ENCODE results near the gene SLC2A9.

SLC2A9 gene

GRCh38 chr4:9942921-9943600 is 78.2 kb downstream of the SLC2A9 start:
- Histone ChIP-seq H3K23ac (ENCODE audit: low read length) (no peak overlapping the region), H3K18ac (ENCODE audit: low read length) (no peak overlapping the region), H2BK5ac (ENCODE audit: low read depth, low read length, poor library complexity) (no peak overlapping the region), H2BK12ac (ENCODE audit: low read length) (no peak overlapping the region), H3K27me3 (ENCODE audit: insufficient read depth, low read length) (no peaks in the 10 kb centered on the region), H3K79me2 (ENCODE audit: control insufficient read depth, insufficient read depth, low read length, poor library complexity) (no peaks in the 10 kb centered on the region), H3K14ac (ENCODE audit: low read length) (no peak overlapping the region), H3K9me3 (ENCODE audit: insufficient read depth, low read depth, low read length) (peaks cover 3% of the 10 kb centered on the region), H3K9ac (ENCODE audit: low read length) (no peak overlapping the region), H3K79me1 (ENCODE audit: low read length) (no peaks in the 10 kb centered on the region), H2AFZ (ENCODE audit: insufficient read depth, low read length, poor library complexity) (no peak overlapping the region), H4K12ac (ENCODE audit: low read depth, low read length) (no peak overlapping the region), H2BK120ac (ENCODE audit: insufficient read depth, low read length, poor library complexity) (no peak overlapping the region), H3K4me2 (ENCODE audit: low read length) (no peak overlapping the region), H4K91ac (ENCODE audit: low read depth, low read length) (no peak overlapping the region), H3K36me3 (ENCODE audit: control insufficient read depth in 1 of 2, insufficient read depth in 2 of 2, low read length in 2 of 2) (no peaks in the 10 kb centered on the region), H2AK5ac (ENCODE audit: low read length) (no peak overlapping the region), H3K4me1 (ENCODE audit: control insufficient read depth in 1 of 2, insufficient read depth in 2 of 2, low read length in 2 of 2) (no peaks in the 10 kb centered on the region), H3K4me3 (ENCODE audit: low read depth, low read length) (no peak overlapping the region), H4K8ac (ENCODE audit: low read depth, low read length) (no peak overlapping the region), H3K27ac (ENCODE audit: low read depth, low read length) (no peak overlapping the region), H3K4ac (ENCODE audit: low read depth, low read length) (no peak overlapping the region)
- no peak for DNase-seq
- WGBS (ENCODE audit: extremely low coverage, insufficient coverage, insufficient read length) = no CpG with 5 or more reads among the region's 10 CpGs

GRCh38 chr4:9942139-9942538 is 79.2 kb downstream of the SLC2A9 start:
- no peak overlapping the region for H4K12ac ChIP-seq (ENCODE audit: low read depth, low read length)
- no peaks in the 10 kb centered on the region for H3K27me3 ChIP-seq (ENCODE audit: insufficient read depth, low read length)
- no peak overlapping the region for H3K4me2 ChIP-seq (ENCODE audit: low read length)
- no peaks in the 10 kb centered on the region for H3K79me1 ChIP-seq (ENCODE audit: low read length)
- no peak overlapping the region for H2BK120ac ChIP-seq (ENCODE audit: insufficient read depth, low read length, poor library complexity)
- no peak overlapping the region for H3K4ac ChIP-seq (ENCODE audit: low read depth, low read length)
- H4K91ac ChIP-seq (ENCODE audit: low read depth, low read length) = no peak overlapping the region
- H3K23ac ChIP-seq (ENCODE audit: low read length) = no peak overlapping the region
- H2AFZ ChIP-seq (ENCODE audit: insufficient read depth, low read length, poor library complexity) = no peak overlapping the region
- H2BK12ac ChIP-seq (ENCODE audit: low read length) = no peak overlapping the region
- no peak overlapping the region for H3K9ac ChIP-seq (ENCODE audit: low read length)
- H3K4me3 ChIP-seq (ENCODE audit: low read depth, low read length) = no peak overlapping the region
- H3K18ac ChIP-seq (ENCODE audit: low read length) = no peak overlapping the region
- no peak overlapping the region for H4K8ac ChIP-seq (ENCODE audit: low read depth, low read length)
- no peaks in the 10 kb centered on the region for H3K36me3 ChIP-seq (ENCODE audit: control insufficient read depth in 1 of 2, insufficient read depth in 2 of 2, low read length in 2 of 2)
- no peaks in the 10 kb centered on the region for H3K79me2 ChIP-seq (ENCODE audit: control insufficient read depth, insufficient read depth, low read length, poor library complexity)
- no peaks in the 10 kb centered on the region for H3K4me1 ChIP-seq (ENCODE audit: control insufficient read depth in 1 of 2, insufficient read depth in 2 of 2, low read length in 2 of 2)
- H3K14ac ChIP-seq (ENCODE audit: low read length) = no peak overlapping the region
- H3K27ac ChIP-seq (ENCODE audit: low read depth, low read length) = no peak overlapping the region
- WGBS (ENCODE audit: extremely low coverage, insufficient coverage, insufficient read length) = no CpG with 5 or more reads among the region's 5 CpGs
- peaks cover 3% of the 10 kb centered on the region for H3K9me3 ChIP-seq (ENCODE audit: insufficient read depth, low read depth, low read length)
- no peak for DNase-seq
- no peak overlapping the region for H2AK5ac ChIP-seq (ENCODE audit: low read length)
- H2BK5ac ChIP-seq (ENCODE audit: low read depth, low read length, poor library complexity) = no peak overlapping the region

- Histone ChIP-seq H3K9ac (ENCODE audit: low read length) (no peak overlapping the region), H4K91ac (ENCODE audit: low read depth, low read length) (no peak overlapping the region), H3K14ac (ENCODE audit: low read length) (no peak overlapping the region), H3K18ac (ENCODE audit: low read length) (no peak overlapping the region), H2BK120ac (ENCODE audit: insufficient read depth, low read length, poor library complexity) (no peak overlapping the region), H2AFZ (ENCODE audit: insufficient read depth, low read length, poor library complexity) (no peak overlapping the region), H3K4me2 (ENCODE audit: low read length) (no peak overlapping the region), H4K12ac (ENCODE audit: low read depth, low read length) (no peak overlapping the region), H2AK5ac (ENCODE audit: low read length) (no peak overlapping the region), H3K4me1 (ENCODE audit: control insufficient read depth in 1 of 2, insufficient read depth in 2 of 2, low read length in 2 of 2) (no peaks in the 10 kb centered on the region), H3K27ac (ENCODE audit: low read depth, low read length) (no peak overlapping the region), H2BK12ac (ENCODE audit: low read length) (no peak overlapping the region), H3K27me3 (ENCODE audit: insufficient read depth, low read length) (no peaks in the 10 kb centered on the region), H3K79me2 (ENCODE audit: control insufficient read depth, insufficient read depth, low read length, poor library complexity) (no peaks in the 10 kb centered on the region), H3K79me1 (ENCODE audit: low read length) (no peaks in the 10 kb centered on the region), H2BK5ac (ENCODE audit: low read depth, low read length, poor library complexity) (no peak overlapping the region), H3K23ac (ENCODE audit: low read length) (no peak overlapping the region), H3K36me3 (ENCODE audit: control insufficient read depth in 1 of 2, insufficient read depth in 2 of 2, low read length in 2 of 2) (no peaks in the 10 kb centered on the region), H3K4ac (ENCODE audit: low read depth, low read length) (no peak overlapping the region), H4K8ac (ENCODE audit: low read depth, low read length) (no peak overlapping the region), H3K9me3 (ENCODE audit: insufficient read depth, low read depth, low read length) (no peaks in the 10 kb centered on the region), H3K4me3 (ENCODE audit: low read depth, low read length) (no peak overlapping the region)
- no CpG with 5 or more reads among the region's 5 CpGs for WGBS (ENCODE audit: extremely low coverage, insufficient coverage, insufficient read length)
- DNase-seq = no peak
These were observed 81.3 kb downstream of the SLC2A9 start for GRCh38 chr4:9940041-9940440.

- no peak overlapping the region for H3K4me2 ChIP-seq (ENCODE audit: low read length)
- no peak for DNase-seq
- no peak overlapping the region for H3K4ac ChIP-seq (ENCODE audit: low read depth, low read length)
- H3K18ac ChIP-seq (ENCODE audit: low read length) = no peak overlapping the region
- no CpG with 5 or more reads among the region's 5 CpGs for WGBS (ENCODE audit: extremely low coverage, insufficient coverage, insufficient read length)
- no peaks in the 10 kb centered on the region for H3K9me3 ChIP-seq (ENCODE audit: insufficient read depth, low read depth, low read length)
- no peaks in the 10 kb centered on the region for H3K79me2 ChIP-seq (ENCODE audit: control insufficient read depth, insufficient read depth, low read length, poor library complexity)
- H3K14ac ChIP-seq (ENCODE audit: low read length) = no peak overlapping the region
- no peak overlapping the region for H2AFZ ChIP-seq (ENCODE audit: insufficient read depth, low read length, poor library complexity)
- H2BK120ac ChIP-seq (ENCODE audit: insufficient read depth, low read length, poor library complexity) = no peak overlapping the region
- no peak overlapping the region for H3K4me3 ChIP-seq (ENCODE audit: low read depth, low read length)
- no peak overlapping the region for H2BK5ac ChIP-seq (ENCODE audit: low read depth, low read length, poor library complexity)
- H3K4me1 ChIP-seq (ENCODE audit: control insufficient read depth in 1 of 2, insufficient read depth in 2 of 2, low read length in 2 of 2) = no peaks in the 10 kb centered on the region
- H2BK12ac ChIP-seq (ENCODE audit: low read length) = no peak overlapping the region
- H2AK5ac ChIP-seq (ENCODE audit: low read length) = no peak overlapping the region
- H3K23ac ChIP-seq (ENCODE audit: low read length) = no peak overlapping the region
- no peak overlapping the region for H3K27ac ChIP-seq (ENCODE audit: low read depth, low read length)
- no peaks in the 10 kb centered on the region for H3K27me3 ChIP-seq (ENCODE audit: insufficient read depth, low read length)
- no peak overlapping the region for H3K9ac ChIP-seq (ENCODE audit: low read length)
- no peak overlapping the region for H4K8ac ChIP-seq (ENCODE audit: low read depth, low read length)
- no peaks in the 10 kb centered on the region for H3K79me1 ChIP-seq (ENCODE audit: low read length)
- H4K91ac ChIP-seq (ENCODE audit: low read depth, low read length) = no peak overlapping the region
- no peak overlapping the region for H4K12ac ChIP-seq (ENCODE audit: low read depth, low read length)
- H3K36me3 ChIP-seq (ENCODE audit: control insufficient read depth in 1 of 2, insufficient read depth in 2 of 2, low read length in 2 of 2) = no peaks in the 10 kb centered on the region
These were observed 82.4 kb downstream of the SLC2A9 start for GRCh38 chr4:9938933-9939332.
